Ishikawa (cell line): ENCODE data around the gene PTH2R.

Experiments used
- CEBPB ChIP-seq: IDR thresholded peaks from 2 replicates; pipeline ENCODE4 v1.6.1; 2012
- CREB1 ChIP-seq: IDR thresholded peaks from 2 replicates; pipeline ENCODE4 v1.6.1; 2012; ENCODE audit warnings: low read depth
- EGR1 ChIP-seq: IDR thresholded peaks from 2 replicates; pipeline ENCODE4 v1.6.1; 2012
- EP300 ChIP-seq: IDR thresholded peaks from 2 replicates; pipeline ENCODE4 v1.6.1; 2012; ENCODE audit warnings: borderline replicate concordance
- FOXM1 ChIP-seq: IDR thresholded peaks from 2 replicates; pipeline ENCODE4 v1.6.1; 2012; ENCODE audit warnings: low read depth, borderline replicate concordance
- NFIC ChIP-seq: IDR thresholded peaks from 2 replicates; pipeline ENCODE4 v1.6.1; 2012
- RAD21 ChIP-seq: IDR thresholded peaks from 2 replicates; pipeline ENCODE4 v1.6.1; 2012; ENCODE audit warnings: low read depth
- TAF1 ChIP-seq: IDR thresholded peaks from 2 replicates; pipeline ENCODE4 v1.6.1; 2012; ENCODE audit warnings: low read depth, mild to moderate bottlenecking
- TCF12 ChIP-seq: IDR thresholded peaks from 2 replicates; pipeline ENCODE4 v1.6.1; 2012; ENCODE audit warnings: low read depth
- TEAD4 ChIP-seq: IDR thresholded peaks from 2 replicates; pipeline ENCODE4 v1.6.1; 2012
- YY1 ChIP-seq: IDR thresholded peaks from 2 replicates; pipeline ENCODE4 v1.6.1; 2012; ENCODE audit warnings: low read depth
- ZBTB7A ChIP-seq: IDR thresholded peaks from 2 replicates; pipeline ENCODE4 v1.6.1; 2012; ENCODE audit warnings: low read depth
- TF ChIP-seq, protein P1 (sequence below): IDR thresholded peaks from 2 replicates; pipeline ENCODE4 v1.6.1; 2012; ENCODE audit warnings: low read depth, mild to moderate bottlenecking
- TF ChIP-seq, protein P2 (sequence below): IDR thresholded peaks from 2 replicates; pipeline ENCODE4 v1.6.1; 2012
- TF ChIP-seq, protein P3 (sequence below): IDR thresholded peaks from 2 replicates; pipeline ENCODE4 v1.6.1; 2012

Gene PTH2R

DNA sequence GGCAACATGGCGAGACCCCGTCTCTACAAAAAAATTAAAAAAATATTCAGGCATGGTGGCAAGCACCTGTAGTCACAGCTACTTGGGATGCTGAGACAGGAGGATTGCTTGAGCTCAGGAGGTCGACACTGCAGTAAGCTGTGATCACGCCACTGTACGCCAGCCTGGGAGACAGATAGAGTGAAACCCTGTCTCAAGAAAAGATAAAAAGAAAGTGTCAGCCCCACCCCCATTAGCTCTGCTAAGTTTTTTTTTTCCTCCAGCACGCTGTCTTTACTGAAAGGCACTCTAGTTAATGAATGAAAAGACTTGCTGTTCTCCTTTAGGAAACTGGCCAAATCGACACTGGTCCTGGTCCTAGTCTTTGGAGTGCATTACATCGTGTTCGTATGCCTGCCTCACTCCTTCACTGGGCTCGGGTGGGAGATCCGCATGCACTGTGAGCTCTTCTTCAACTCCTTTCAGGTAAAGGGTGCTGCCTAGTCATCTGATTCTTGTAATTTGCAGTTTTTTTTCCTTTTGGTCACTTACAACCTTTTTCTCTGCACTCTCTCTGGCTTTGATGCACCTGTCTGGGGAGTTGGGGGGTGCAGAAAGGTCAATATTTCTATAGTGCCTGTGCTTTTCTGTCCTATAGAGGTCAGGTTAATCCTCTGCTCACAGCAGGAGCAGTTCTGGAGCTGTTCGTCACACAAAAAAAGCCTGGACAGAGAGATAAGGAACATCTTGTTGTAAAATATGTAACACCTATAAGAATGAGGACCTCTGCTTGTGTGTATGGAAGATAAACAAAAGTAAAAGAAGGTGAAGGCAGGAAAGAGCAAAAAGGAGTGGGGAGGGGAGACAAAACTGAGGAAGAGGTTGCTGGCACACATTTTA lies 82.3 kb downstream of the PTH2R start:
- TF ChIP-seq RAD21 (no peak), TEAD4 (no peak), CREB1 (no peak), ZBTB7A (no peak), TCF12 (no peak), TAF1 (no peak), YY1 (no peak), EGR1 (no peak), EP300 (no peak), FOXM1 (no peak), CEBPB (no peak), NFIC (no peak)
- TF ChIP-seq, protein P1, sequence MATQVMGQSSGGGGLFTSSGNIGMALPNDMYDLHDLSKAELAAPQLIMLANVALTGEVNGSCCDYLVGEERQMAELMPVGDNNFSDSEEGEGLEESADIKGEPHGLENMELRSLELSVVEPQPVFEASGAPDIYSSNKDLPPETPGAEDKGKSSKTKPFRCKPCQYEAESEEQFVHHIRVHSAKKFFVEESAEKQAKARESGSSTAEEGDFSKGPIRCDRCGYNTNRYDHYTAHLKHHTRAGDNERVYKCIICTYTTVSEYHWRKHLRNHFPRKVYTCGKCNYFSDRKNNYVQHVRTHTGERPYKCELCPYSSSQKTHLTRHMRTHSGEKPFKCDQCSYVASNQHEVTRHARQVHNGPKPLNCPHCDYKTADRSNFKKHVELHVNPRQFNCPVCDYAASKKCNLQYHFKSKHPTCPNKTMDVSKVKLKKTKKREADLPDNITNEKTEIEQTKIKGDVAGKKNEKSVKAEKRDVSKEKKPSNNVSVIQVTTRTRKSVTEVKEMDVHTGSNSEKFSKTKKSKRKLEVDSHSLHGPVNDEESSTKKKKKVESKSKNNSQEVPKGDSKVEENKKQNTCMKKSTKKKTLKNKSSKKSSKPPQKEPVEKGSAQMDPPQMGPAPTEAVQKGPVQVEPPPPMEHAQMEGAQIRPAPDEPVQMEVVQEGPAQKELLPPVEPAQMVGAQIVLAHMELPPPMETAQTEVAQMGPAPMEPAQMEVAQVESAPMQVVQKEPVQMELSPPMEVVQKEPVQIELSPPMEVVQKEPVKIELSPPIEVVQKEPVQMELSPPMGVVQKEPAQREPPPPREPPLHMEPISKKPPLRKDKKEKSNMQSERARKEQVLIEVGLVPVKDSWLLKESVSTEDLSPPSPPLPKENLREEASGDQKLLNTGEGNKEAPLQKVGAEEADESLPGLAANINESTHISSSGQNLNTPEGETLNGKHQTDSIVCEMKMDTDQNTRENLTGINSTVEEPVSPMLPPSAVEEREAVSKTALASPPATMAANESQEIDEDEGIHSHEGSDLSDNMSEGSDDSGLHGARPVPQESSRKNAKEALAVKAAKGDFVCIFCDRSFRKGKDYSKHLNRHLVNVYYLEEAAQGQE: no peak
- TF ChIP-seq, protein P2, sequence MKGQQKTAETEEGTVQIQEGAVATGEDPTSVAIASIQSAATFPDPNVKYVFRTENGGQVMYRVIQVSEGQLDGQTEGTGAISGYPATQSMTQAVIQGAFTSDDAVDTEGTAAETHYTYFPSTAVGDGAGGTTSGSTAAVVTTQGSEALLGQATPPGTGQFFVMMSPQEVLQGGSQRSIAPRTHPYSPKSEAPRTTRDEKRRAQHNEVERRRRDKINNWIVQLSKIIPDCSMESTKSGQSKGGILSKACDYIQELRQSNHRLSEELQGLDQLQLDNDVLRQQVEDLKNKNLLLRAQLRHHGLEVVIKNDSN: no peak
- TF ChIP-seq, protein P3, sequence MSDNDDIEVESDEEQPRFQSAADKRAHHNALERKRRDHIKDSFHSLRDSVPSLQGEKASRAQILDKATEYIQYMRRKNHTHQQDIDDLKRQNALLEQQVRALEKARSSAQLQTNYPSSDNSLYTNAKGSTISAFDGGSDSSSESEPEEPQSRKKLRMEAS: no peak

DNA sequence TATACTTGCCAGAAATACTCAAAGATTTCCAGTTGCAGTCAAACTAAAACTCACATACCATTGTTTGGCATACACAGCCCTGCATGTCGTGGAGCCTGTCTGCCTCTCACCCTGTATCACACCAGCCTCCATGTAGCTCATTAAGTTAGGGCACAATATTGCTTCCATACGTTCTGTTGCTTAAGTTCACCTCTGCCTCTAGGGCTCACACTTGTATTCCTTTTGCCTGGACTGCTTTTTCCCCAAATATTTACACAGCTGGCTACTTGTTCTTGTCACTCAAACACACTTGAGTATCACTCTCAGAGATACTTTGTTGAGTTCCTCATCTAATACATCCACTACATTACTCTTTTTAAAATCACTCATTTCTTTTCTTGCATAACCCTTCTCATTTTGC lies 83.1 kb downstream of the PTH2R start:
- TF ChIP-seq CREB1 (no peak), ZBTB7A (no peak), TAF1 (no peak), YY1 (no peak), TEAD4 (no peak), EGR1 (no peak), FOXM1 (no peak), CEBPB (no peak), TCF12 (no peak), NFIC (no peak), RAD21 (no peak), EP300 (no peak)
- TF ChIP-seq, protein P1: no peak
- TF ChIP-seq, protein P2: no peak
- TF ChIP-seq, protein P3: no peak

DNA sequence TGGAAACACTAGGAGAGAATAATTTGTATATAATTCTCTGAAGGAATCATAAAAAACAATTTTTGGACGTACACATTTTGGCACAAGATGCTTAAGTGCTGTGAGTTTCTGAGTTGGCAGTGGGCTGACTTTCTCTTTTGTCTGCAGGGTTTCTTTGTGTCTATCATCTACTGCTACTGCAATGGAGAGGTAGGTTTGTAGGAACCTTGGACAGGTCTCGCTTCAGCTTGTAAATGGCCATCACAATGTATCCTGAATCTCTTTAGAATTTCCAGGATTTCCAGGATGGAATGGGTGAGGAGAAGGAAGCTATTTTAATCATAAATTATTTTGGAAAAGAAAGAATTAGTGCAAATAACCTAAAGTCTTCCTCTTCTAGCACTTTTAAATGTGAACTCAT lies 83.9 kb downstream of the PTH2R start:
- no peak for TF ChIP-seq CREB1
- TF ChIP-seq, protein P3: no peak
- TF ChIP-seq, protein P1: peak; percentile 55; the same call in 1 of the 2 replicates

DNA sequence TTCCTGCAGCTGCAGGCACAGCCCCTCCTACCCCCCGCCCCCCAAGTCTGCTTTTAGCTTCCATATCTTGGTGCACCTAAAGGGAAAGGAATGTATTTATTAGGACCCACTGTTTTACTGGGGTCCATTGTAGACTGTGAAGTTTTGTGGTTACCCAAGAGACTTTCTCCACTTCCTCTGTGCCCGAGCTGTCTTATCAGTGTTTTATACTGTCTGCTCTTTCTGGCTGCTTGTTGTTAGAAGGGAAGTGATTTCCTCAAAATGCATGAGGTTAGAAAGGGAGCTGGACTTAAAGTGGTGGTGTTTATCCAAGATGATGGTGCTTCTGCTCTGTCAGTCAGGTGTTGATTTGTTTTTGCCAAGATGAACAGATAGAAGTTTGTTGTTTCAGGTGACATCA lies 85.0 kb downstream of the PTH2R start:
- TF ChIP-seq ZBTB7A (no peak), TAF1 (no peak), YY1 (no peak), RAD21 (no peak), TCF12 (no peak), CEBPB (no peak), NFIC (no peak), EGR1 (no peak)
- TF ChIP-seq, protein P1: no peak
- TF ChIP-seq, protein P2: no peak
